ENCODE results near the gene PIGH. TPM values are rescaled to one million over a fixed set of nuclear protein-coding genes. Genes with fewer than 3 reads are reported as not detected.

The PIGH gene
- total RNA-seq, 1 donor from 2014 or later, result 24.2 TPM

DNA sequence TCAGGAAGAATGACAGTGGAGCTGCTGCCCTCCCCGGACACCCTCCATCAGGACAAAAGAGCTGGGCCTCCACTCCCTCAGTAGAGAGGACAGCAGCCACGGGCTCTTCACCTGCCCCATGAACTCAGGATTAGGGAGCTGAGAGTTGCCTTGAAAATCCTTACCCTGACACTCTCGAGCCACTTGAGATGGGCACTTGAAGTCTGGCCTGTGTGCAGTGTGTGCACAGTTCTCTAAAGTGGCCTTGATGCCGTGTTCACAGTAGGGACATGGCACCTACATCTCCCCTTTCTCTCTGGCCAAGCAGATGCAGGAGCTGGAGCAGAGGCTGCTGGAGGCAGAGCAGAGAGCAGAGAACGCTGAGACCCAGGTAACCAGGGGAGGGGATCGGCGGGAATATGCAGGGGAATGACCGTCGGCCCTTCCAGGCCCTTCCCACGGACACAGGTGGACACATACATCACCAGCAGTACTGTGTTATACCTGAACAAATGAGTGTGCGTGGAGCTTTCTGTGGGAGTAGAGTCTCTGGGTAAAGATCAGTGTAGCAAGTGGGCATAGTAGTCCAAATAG, 44.5 kb downstream of the PIGH start:
- peak; percentile 84 for ATAC-seq
- H3K27me3 ChIP-seq, result no peaks in the 10 kb centered on the region
- intact Hi-C loops (cut with DNase I), result no loop called here
- H3K4me3 ChIP-seq, result no peak overlapping the region
- no peaks in the 10 kb centered on the region for H3K36me3 ChIP-seq
- no peaks in the 10 kb centered on the region for H3K4me1 ChIP-seq
- H3K27ac ChIP-seq, result no peak overlapping the region
- TF ChIP-seq, protein P1, sequence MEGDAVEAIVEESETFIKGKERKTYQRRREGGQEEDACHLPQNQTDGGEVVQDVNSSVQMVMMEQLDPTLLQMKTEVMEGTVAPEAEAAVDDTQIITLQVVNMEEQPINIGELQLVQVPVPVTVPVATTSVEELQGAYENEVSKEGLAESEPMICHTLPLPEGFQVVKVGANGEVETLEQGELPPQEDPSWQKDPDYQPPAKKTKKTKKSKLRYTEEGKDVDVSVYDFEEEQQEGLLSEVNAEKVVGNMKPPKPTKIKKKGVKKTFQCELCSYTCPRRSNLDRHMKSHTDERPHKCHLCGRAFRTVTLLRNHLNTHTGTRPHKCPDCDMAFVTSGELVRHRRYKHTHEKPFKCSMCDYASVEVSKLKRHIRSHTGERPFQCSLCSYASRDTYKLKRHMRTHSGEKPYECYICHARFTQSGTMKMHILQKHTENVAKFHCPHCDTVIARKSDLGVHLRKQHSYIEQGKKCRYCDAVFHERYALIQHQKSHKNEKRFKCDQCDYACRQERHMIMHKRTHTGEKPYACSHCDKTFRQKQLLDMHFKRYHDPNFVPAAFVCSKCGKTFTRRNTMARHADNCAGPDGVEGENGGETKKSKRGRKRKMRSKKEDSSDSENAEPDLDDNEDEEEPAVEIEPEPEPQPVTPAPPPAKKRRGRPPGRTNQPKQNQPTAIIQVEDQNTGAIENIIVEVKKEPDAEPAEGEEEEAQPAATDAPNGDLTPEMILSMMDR (IDR thresholded peaks at IDR 0.05), result no peak
- peak; percentile 70 for DNase-seq
- no peaks in the 10 kb centered on the region for H3K9me3 ChIP-seq

DNA sequence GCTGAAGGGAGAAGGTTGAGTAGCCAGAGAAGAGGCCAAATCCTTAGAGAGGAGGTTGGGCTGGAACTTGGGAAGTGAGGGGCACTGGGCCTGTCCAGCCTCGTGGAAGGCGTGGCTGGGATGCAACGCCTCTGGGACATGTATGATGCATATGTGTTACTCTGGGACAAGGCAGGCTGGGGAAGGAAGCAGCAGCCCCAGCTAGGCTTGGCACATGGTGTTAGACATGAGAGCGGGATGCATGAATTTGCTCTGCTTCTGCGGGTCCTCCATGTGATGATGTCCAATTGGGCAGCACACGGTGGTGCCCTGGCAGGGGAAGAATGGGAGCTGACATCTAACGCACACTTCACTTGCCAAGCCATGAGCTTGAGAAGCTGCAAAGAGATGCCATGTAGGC, 45.7 kb downstream of the PIGH start:
- H3K27me3 ChIP-seq, result no peaks in the 10 kb centered on the region
- DNase-seq (peak; percentile 30), ATAC-seq (no peak)
- no peak overlapping the region for H3K4me3 ChIP-seq
- H3K36me3 ChIP-seq, result no peaks in the 10 kb centered on the region
- intact Hi-C loops (cut with DNase I), result no loop called here
- TF ChIP-seq, protein P1 (IDR thresholded peaks at IDR 0.05), result no peak
- H3K4me1 ChIP-seq, result no peaks in the 10 kb centered on the region
- H3K27ac ChIP-seq, result no peak overlapping the region
- H3K9me3 ChIP-seq, result no peaks in the 10 kb centered on the region

DNA sequence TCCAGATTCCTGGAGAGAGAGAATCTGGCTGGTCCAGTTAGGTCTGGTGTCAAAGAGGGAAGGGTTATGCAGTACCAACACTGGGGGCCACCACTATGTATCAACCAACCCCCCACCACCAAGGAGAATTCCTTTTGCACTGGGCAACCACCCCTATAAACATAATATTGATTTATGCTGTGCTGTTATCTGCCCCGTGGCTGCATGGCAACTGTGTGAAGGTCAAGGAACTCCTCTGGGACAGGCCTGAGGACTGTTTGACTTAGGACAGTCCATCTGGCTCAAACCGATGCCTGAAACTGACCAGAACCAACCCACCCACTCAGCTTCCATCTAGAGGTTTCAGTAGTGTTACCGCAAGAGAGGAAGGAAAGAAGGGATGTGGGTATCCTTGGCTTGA, 46.5 kb downstream of the PIGH start:
- H3K4me1 ChIP-seq, result no peaks in the 10 kb centered on the region
- no peak overlapping the region for H3K4me3 ChIP-seq
- no peaks in the 10 kb centered on the region for H3K36me3 ChIP-seq
- no peak overlapping the region for H3K27ac ChIP-seq
- H3K27me3 ChIP-seq, result no peaks in the 10 kb centered on the region
- DNase-seq (peak; percentile 13), ATAC-seq (peak; percentile 4)
- TF ChIP-seq, protein P1 (IDR thresholded peaks at IDR 0.05), result no peak
- intact Hi-C loops (cut with DNase I), result no loop called here
- H3K9me3 ChIP-seq, result no peaks in the 10 kb centered on the region

DNA sequence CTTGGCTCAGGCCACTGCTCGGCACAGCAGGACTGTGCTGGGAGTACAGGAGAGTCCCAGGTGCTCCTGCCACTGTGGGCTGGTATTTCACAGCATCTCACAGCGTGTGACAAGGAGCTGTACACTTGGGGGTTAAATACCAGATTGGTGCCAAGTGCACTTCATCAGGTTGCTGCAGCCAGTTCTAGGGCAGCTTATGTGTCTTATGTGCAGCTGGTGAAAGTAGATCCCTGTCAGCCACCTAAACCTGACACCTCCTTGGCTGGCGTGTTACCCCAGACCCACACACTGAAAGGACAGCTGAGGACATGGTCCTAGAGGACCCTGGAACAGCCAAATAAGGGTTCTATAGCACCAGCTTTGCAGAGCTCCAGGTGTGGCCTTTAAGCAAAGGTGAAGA, 48.1 kb downstream of the PIGH start:
- intact Hi-C loops (cut with DNase I), result no loop called here

DNA sequence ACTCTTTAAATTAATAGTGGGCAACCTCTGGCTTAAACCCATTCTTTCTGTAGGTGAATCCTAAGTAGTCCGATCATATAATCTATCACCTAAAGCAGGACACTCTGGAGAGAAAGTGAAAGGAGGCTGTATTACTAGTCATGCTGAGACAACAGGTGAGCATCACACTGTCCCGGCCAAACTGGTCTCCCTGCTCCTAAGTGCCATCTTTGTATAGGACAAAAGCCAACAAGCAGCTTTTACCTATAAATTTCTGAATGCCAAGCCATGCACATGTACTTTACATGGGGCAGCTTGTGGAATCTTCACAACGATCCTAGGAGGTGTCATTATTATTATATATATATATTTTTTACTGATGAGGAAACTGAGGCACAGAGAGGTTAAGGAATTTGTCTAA, 48.9 kb downstream of the PIGH start:
- DNase-seq (no peak), ATAC-seq (no peak)
- TF ChIP-seq, protein P1 (IDR thresholded peaks at IDR 0.05), result no peak
- H3K27me3 ChIP-seq, result no peaks in the 10 kb centered on the region
- H3K27ac ChIP-seq, result no peak overlapping the region
- no peaks in the 10 kb centered on the region for H3K9me3 ChIP-seq
- no peak overlapping the region for H3K4me3 ChIP-seq
- no peaks in the 10 kb centered on the region for H3K4me1 ChIP-seq
- intact Hi-C loops (cut with DNase I), result no loop called here
- no peaks in the 10 kb centered on the region for H3K36me3 ChIP-seq

More for the DNA sequence above, 48.1 kb downstream of the PIGH start:
- TF ChIP-seq, protein P1 (IDR thresholded peaks at IDR 0.05), result no peak
- Histone ChIP-seq H3K36me3 (no peaks in the 10 kb centered on the region), H3K9me3 (no peaks in the 10 kb centered on the region), H3K27ac (no peak overlapping the region), H3K4me3 (no peak overlapping the region), H3K4me1 (no peaks in the 10 kb centered on the region), H3K27me3 (no peaks in the 10 kb centered on the region)
- peak; percentile 10 for DNase-seq
- ATAC-seq, result no peak

DNA sequence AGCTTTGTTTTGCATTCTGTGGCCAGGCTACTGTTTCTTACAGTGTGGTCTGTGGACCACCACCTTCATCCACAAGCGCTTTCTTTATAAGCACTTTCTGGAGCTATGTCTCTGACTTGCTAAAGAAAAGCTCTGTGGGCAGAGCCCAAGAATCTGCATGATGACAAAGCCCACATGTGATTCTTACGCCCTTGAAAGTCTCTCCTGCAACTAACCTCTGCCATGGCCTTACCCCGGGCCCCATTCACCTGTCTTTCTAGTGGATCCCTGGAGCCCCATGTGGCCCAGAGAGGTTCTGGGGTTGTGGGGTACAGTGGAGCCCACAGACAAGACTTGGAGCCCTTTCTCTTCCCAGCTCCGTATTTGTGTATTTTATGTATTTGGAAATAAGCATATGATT, 50.3 kb downstream of the PIGH start:
- no peak for DNase-seq
- no peak overlapping the region for H3K4me3 ChIP-seq
- no peak for ATAC-seq
- intact Hi-C loops (cut with DNase I), result no loop called here
- no peaks in the 10 kb centered on the region for H3K27me3 ChIP-seq
- no peaks in the 10 kb centered on the region for H3K36me3 ChIP-seq
- H3K9me3 ChIP-seq, result no peaks in the 10 kb centered on the region
- H3K4me1 ChIP-seq, result no peaks in the 10 kb centered on the region
- TF ChIP-seq, protein P1 (IDR thresholded peaks at IDR 0.05), result no peak
- no peak overlapping the region for H3K27ac ChIP-seq
